M059J (cell line): ENCODE results near the gene MZF1. TPM values are rescaled to one million over a fixed set of nuclear protein-coding genes. Genes with fewer than 3 reads are reported as not detected.
"Not testable (repeated sequence)": the region's sequence is repeated elsewhere in the genome, so short reads cannot be mapped to it uniquely, and the experiment has no call there.

Source experiments
- DNase-seq: peaks from one replicate; pipeline ENCODE4 v3.0.0-alpha.2; 2012; ENCODE audit warnings: low read depth
- total RNA-seq: library from RNA; depleted of rRNA; stranded (reverse); fragments of >200 nt; shearing (Covaris generic); gene quantifications from 2 replicates; pipeline ENCODE4 v1.2.3, GENCODE V29; 2014; rRNA removed

MZF1 gene
- 5.9 and 10.3 TPM in 2 replicates for total RNA-seq

DNA sequence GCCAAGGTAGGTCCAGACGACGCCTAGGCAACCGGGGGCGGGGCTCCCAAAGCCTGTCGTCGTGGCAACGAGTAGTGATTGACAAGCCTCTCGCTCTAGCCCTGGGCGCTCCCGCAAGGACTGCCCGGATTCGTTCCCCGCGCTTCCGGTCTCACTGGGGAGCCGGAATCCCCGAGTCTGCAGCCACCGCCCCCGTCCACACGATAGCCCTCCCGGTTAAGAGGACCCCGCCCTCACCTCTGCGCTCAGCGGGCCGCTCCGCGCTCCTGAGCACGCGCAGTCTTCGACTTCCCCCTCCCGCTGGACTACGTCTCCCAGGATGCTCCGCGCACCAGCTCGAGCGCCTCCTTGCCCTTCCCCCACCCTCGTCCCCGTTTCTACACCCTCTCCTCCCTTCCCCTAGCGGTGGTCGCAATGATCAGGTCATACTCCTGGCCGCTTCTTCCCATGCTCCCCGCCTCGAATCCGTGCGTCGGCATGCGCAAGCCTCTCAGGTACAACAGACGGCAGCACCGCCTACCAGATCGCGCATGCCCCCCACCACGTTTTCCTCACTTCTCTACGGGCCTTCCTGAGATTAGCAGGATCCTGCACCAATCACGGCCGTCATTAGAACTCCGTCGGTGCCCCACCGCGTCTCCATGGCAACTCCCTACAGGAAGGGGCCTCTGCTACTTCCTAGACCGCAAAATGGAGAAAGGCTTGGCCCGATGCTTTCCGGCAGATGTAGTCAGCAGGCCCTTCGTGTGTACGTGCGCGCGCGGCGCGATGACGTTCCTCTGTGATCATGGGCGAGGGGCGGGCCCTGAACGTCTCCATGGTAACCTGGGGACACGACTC lies at the start of gene MZF1:
Gene MZF1, minus strand, starts transcription at position 518 of the 840 bp plus-strand sequence. CDS start 1,946 bp downstream, outside the sequence.
- DNase-seq: peak; percentile 100

- not testable (repeated sequence) for DNase-seq
Observed at GRCh38 chr19:58607213-58607612, 34.1 kb upstream of the MZF1 start.

GRCh38 chr19:58606251-58606896 lies 33.2 kb upstream of the MZF1 start:
- DNase-seq: not testable (repeated sequence)

DNA sequence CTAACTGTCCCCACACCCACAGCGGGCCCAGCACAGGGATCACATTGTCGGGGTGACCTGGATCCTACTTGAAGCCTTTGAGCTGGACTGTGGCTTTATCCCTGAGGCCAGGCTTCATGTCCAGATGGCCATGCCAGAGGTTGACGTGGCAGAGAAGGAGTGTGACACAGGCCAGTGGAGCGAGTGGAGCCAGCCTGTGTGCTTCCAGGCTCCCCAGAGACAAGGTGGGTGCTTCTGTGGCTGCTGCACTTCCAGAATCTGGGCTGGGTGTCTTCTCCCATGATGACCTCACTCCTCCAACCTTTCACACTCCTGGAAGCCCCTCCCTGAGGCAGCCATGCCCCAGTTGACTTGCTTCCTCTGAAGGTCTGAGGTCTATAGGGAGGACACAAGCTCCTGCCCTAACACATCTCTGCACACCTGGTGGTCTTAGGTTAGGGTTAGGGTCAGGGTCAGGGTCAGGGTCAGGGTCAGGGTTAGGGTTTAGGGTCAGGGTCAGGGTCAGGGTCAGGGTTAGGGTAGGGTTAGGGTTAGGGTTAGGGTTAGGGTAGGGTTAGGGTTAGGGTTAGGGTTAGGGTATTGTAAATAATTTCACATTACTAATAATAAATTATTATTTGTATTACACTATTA lies 13.1 kb upstream of the MZF1 start:
- DNase-seq: no peak

DNA sequence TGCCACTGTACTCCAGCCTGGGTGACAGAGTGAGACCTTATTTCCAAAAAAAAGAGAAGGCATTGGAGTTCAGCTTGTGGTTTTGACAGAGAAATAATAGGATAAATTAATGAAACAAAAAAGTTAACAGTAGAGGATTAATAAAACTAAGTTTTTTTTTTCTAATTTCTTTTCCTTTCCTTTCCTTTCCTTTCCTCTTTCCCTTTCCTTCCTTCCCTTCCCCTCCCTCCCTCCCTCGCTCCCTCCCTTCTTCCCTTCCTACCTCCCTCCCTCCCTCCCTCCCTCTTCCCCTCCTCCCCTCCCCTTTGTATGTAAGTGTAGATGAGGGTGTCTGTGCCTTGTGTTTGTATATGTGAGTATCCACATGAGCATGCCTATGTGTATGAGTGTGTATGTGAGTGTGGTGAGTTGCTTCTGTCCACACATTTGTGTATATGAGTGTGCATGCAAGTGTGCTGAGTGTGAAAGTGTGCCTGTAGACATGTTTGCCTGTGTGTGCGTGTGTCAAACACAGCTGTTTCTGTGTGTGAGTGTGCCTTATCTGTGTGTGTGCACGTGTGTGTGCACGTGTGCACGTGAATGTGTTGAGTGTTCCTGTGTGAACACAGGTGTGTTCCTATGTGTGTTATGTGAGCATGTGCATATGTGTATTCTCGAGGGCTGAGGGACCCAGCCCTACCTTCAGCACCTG lies 12.5 kb upstream of the MZF1 start:
- DNase-seq: no peak

- no peak for DNase-seq
Observed at GRCh38 chr19:58584498-58585441, 11.6 kb upstream of the MZF1 start.

DNA sequence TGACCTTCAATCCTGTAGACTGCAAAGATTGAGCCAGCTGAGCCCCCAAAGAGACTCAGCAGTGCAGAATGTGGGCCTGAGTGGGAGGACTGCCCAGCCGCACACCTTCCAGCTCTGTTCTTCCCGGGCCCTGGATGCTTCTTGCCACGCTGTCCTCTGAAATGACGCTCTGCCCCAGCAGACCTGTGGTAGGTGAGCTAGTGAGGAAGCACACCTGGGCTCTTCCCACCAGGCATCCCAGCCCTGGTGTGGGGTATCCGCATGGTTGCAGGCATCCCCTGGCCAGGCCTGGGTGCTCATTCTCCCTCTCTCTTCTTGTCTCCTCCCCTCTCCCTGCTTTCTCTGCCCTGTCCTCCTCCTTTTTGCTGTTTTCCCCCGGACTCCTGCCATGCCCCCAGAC lies 9.8 kb upstream of the MZF1 start:
- DNase-seq: no peak

DNA sequence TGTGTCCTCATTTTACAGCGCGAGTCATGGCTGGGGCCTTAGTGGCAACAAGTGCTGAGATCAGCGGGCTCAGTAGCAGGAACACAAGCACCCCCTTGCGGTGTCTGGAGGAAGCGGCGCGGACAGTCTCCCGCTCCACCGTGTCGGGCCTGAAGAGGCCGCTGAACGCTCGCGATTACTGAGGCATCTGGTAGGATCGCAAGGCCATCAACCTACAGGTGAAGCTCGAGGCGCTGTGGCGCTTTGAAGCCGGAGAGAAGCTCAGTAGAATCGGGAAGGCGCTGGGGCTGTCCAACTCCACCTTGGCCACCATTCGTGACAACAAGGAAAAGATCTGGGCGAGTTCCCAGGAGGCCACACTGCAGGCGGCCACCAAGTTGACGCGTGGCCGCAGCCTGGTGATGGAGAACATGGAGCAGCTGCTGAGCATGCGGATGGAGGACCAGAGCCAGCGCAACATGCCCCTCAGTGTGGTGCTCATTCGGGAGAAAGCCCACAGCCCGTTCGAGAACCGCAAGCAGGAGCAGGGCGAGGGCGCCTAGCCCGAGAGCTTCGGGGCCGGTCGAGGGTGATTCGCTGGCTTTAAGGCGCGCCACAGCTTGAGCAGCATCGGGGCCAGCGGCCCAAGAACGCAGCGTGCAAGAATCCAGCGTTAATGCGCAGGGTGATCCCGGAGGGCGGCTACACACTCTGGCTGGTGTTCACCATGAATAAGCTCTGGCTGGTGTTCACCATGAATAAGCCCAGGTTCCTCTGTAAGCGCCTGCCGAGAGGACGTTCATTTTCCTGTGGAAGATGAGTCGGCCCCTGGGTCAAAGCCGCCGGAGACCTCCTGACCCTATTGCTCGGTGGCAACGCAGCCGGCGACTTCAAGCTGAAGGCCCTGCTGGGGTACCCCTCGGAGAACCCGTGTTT lies 8.3 kb upstream of the MZF1 start:
- DNase-seq: peak; percentile 17

DNA sequence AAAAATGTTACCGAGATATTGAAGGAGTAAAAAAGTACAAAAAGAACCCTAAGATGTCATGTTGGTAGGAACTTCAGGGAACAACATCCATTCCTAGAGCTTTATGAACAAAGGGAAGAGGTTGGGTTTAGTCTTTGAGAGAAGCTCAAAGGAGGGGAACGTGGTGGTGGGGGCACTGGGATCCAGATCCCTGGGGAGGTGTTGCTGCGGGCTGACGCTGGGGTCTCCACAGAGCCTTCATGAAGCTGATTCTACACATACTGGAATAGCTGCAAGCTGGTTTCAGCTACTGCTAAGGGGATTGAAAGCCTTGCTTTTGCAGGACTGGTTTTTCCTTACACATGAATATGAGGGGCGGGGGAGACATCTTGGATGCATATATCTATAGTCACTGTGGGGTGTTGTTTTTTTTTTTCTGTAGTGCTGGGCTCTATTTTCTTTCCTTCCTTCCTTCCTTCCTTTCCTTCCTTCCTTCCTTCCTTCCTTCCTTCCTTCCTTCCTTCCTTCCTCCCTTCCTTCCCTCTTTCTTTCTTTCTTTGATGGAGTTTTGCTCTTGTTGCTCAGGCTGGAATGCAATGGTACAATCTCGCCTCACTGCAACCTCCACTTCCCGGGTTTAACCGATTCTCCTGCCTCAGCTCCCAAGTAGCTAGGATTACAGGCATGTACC lies 6.5 kb upstream of the MZF1 start:
- DNase-seq: no peak

GRCh38 chr19:58578012-58578925 lies 5.1 kb upstream of the MZF1 start:
- no peak for DNase-seq

DNA sequence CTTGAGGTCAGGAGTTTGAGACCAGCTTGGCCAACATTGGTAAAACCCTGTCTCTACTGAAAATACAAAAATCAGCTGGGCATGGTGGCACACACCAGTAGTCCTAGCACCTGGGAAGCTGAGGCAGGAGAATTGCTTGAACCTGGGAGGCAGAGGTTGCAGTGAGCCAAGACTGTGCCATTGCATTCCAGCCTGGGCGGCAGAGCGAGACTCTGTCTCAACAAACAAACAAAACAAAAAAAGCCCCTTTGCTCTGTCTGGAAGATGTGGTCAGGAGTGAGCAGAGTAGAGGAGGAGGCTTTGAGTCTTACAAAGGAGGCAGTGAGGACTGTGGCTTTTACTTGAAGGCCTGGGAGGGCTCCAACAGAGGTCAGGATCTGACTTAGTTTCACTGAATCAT lies 4.4 kb upstream of the MZF1 start:
- not testable (repeated sequence) for DNase-seq

- DNase-seq: peak; percentile 91
Observed at GRCh38 chr19:58575183-58576041, 2.3 kb upstream of the MZF1 start.

DNA sequence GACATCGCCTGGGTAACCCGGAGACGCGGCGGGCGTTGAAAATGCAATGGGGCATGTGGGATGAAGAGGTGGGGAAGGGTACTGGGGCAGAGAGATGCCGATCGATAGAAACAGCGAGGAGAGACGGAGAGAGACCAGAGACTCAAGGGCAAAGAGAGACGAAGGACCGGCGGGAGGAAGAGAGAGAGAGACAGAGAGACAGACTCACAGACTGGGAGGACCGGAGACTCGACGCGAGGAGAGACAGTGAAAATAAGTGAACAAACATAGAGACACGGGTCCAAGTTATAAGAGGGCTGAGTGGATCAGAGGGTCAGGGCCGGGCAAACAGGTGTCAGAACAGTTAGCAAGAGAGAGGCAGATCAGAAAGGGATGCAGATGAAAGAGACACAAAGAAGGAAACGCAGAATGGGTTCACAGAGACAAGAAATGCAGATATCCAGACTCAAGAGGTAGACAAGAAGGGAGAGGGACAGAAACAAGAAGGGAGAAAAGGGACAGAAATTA lies 576 bp upstream of the MZF1 start:
- no peak for DNase-seq

GRCh38 chr19:58572026-58572817 lies 913 bp downstream of the MZF1 start:
- DNase-seq: no peak

GRCh38 chr19:58571575-58571947 lies 1.6 kb downstream of the MZF1 start:
- DNase-seq: no peak
